Measurements from ENCODE around the gene GGN.
"Not testable (repeated sequence)": the region's sequence is repeated elsewhere in the genome, so short reads cannot be mapped to it uniquely, and the experiment has no call there.

The GGN gene

GRCh38 chr19:38362946-38363688 is 24.7 kb downstream of the GGN start:
- not testable (repeated sequence) for DNase-seq

GRCh38 chr19:38362076-38362945 is 25.5 kb downstream of the GGN start:
- DNase-seq = peak in 8 of 56 donors; percentile 11 to 73 (median 17)

- DNase-seq = peak in 40 of 56 donors; percentile 1 to 73 (median 28)
Observed at GRCh38 chr19:38361633-38362075, 26.2 kb downstream of the GGN start.

GRCh38 chr19:38360839-38361631 is 26.8 kb downstream of the GGN start:
- DNase-seq = no peak

GRCh38 chr19:38360351-38360750 is 27.5 kb downstream of the GGN start:
- no peak for DNase-seq

GRCh38 chr19:38359242-38360021 is 28.4 kb downstream of the GGN start:
- no peak for DNase-seq

- DNase-seq = no peak
Observed at GRCh38 chr19:38358071-38358470, 29.8 kb downstream of the GGN start.

- no peak for DNase-seq
Observed at GRCh38 chr19:38355728-38356725, 31.8 kb downstream of the GGN start.

GRCh38 chr19:38352611-38353010 is 35.2 kb downstream of the GGN start:
- no peak for DNase-seq

- DNase-seq = no peak
Observed at GRCh38 chr19:38351865-38352395, 35.9 kb downstream of the GGN start.

- DNase-seq = no peak
Observed at GRCh38 chr19:38350883-38351282, 37.0 kb downstream of the GGN start.

GRCh38 chr19:38346837-38347236 is 41.0 kb downstream of the GGN start:
- no peak for DNase-seq

- no peak for DNase-seq
Observed at GRCh38 chr19:38340927-38341326, 46.9 kb downstream of the GGN start.

- DNase-seq = not testable (repeated sequence)
Observed at GRCh38 chr19:38339011-38339410, 48.8 kb downstream of the GGN start.

- DNase-seq = peak in 1 of 56 donors; percentile 46
Observed at GRCh38 chr19:38337360-38337653, 50.5 kb downstream of the GGN start.

GRCh38 chr19:38336638-38337359 is 51.0 kb downstream of the GGN start:
- DNase-seq = peak; percentile 37 to 96 (median 84)

GRCh38 chr19:38335949-38336637 is 51.7 kb downstream of the GGN start:
- DNase-seq = peak; percentile 74 to 97 (median 92)
